PFSK-1 (cell line): ENCODE results near the gene PAPPA2.

Experiments used
- POLR2AphosphoS5 ChIP-seq: IDR thresholded peaks from 2 replicates; pipeline ENCODE4 v1.6.1; 2012; ENCODE audit warnings: low read depth, mild to moderate bottlenecking, control low read depth, low read length, moderate library complexity
- TF ChIP-seq, protein P1 (sequence below), 2 experiments: IDR thresholded peaks; 2 replicates each; pipeline versions ENCODE4 v1.6.1 to v1.8.0; 2011 to 2012; ENCODE audit warnings: low read depth in 2 of 2, low read length in 2 of 2, control low read depth in 1 of 2, inconsistent platforms in 1 of 2, mild to moderate bottlenecking in 1 of 2, moderate library complexity in 1 of 2; ENCODE audit not compliant: insufficient read depth in 1 of 2

DNA sequence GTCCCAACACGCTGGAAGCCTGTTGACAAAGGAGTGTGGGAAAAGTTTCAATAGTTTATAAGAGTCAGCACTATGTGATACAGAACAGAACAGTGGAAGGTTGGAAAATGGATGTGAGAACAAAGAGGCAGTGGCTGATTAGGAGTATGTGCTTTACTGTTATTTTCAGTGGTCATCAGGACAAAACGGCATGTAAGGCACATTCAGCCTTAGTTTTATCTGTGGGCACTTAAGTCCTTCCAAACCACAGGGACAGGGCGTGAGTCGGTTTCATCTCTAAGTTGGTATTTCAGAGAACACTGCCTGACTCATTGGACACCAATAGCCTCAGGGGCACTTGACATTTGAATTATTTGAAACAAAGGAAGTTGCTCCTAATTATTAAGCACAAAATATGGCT lies 394.7 kb downstream of the PAPPA2 start:
- TF ChIP-seq POLR2AphosphoS5 = no peak
- TF ChIP-seq, protein P1, sequence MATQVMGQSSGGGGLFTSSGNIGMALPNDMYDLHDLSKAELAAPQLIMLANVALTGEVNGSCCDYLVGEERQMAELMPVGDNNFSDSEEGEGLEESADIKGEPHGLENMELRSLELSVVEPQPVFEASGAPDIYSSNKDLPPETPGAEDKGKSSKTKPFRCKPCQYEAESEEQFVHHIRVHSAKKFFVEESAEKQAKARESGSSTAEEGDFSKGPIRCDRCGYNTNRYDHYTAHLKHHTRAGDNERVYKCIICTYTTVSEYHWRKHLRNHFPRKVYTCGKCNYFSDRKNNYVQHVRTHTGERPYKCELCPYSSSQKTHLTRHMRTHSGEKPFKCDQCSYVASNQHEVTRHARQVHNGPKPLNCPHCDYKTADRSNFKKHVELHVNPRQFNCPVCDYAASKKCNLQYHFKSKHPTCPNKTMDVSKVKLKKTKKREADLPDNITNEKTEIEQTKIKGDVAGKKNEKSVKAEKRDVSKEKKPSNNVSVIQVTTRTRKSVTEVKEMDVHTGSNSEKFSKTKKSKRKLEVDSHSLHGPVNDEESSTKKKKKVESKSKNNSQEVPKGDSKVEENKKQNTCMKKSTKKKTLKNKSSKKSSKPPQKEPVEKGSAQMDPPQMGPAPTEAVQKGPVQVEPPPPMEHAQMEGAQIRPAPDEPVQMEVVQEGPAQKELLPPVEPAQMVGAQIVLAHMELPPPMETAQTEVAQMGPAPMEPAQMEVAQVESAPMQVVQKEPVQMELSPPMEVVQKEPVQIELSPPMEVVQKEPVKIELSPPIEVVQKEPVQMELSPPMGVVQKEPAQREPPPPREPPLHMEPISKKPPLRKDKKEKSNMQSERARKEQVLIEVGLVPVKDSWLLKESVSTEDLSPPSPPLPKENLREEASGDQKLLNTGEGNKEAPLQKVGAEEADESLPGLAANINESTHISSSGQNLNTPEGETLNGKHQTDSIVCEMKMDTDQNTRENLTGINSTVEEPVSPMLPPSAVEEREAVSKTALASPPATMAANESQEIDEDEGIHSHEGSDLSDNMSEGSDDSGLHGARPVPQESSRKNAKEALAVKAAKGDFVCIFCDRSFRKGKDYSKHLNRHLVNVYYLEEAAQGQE (IDR thresholded peaks at IDR 0.05; ENCODE audit: insufficient read depth in 1 of 2, low read depth in 2 of 2, low read length in 2 of 2) = no peak
